Left lung (tissue), 10 donors: ENCODE data around the gene GRXCR1. TPM values are rescaled to one million over a fixed set of nuclear protein-coding genes. Genes with fewer than 3 reads are reported as not detected.
A peak's percentile ranks its signal among the peaks of the same experiment; 100 is the strongest.

ENCODE experiments used
- ATAC-seq: fragments of 200-7000 bp; cut with Tn5 transposase; one replicate; pipeline ENCODE4 v1.9.1; 2020; ENCODE audit warnings: moderate library complexity
- DNase-seq, 4 donors: peaks; one replicate each; pipeline ENCODE4 v3.0.0-alpha.2; 2013 to 2020
- H3K27ac ChIP-seq, 2 donors: fragments of 200-600 bp; sonication (generic) in 1 of 2; one replicate each; pipeline versions ENCODE4 v1.5.0 to v1.8.0; 2020 to 2021
- H3K27me3 ChIP-seq, 2 donors: fragments of 200-600 bp; sonication (generic) in 1 of 2; one replicate each; pipeline versions ENCODE4 v1.5.0 to v1.8.0; 2020 to 2021
- H3K36me3 ChIP-seq, 2 donors: fragments of 200-600 bp; sonication (generic) in 1 of 2; one replicate each; pipeline versions ENCODE4 v1.5.0 to v1.8.0; 2020 to 2021
- H3K4me1 ChIP-seq, 2 donors: fragments of 200-600 bp; one replicate each; pipeline ENCODE4 v1.8.0; 2021
- H3K4me3 ChIP-seq, 2 donors: fragments of 200-600 bp; sonication (generic) in 1 of 2; one replicate each; pipeline versions ENCODE4 v1.5.0 to v1.8.0; 2020 to 2021; ENCODE audit warnings: mild to moderate bottlenecking in 1 of 2
- H3K9me3 ChIP-seq, 2 donors: fragments of 200-600 bp; sonication (generic) in 1 of 2; one replicate each; pipeline versions ENCODE4 v1.5.0 to v1.8.0; 2020 to 2021
- intact Hi-C, 2 donors: fragments of 100-400 bp; cut with DNase I; formaldehyde crosslinking; loops; one replicate each; pipeline versions ENCODE4 v1.11.2 to v1.14.2; 2022
- polyA plus RNA-seq, 6 donors: library from polyadenylated mRNA; unstranded; fragments of 120-200 nt; gene quantifications; one replicate each; pipeline ENCODE4 v1.2.1, GENCODE V29; 2013; ENCODE audit not compliant: insufficient read length in 6 of 6
- total RNA-seq, 2 donors: library from RNA; stranded (reverse); fragmentation: NEBNext Ultra II Directional; extraction: Animal tissue kit (Norgen Biotek cat#: 25700); gene quantifications; one replicate each; pipeline ENCODE4 v1.2.1, GENCODE V29; 2021
- TF ChIP-seq, protein P1 (sequence below), 2 donors: fragments of 200-600 bp; sonication (generic) in 1 of 2; IDR thresholded peaks; one replicate each; pipeline versions ENCODE4 v1.5.0 to v1.8.0; 2021; ENCODE audit warnings: antibody characterized with exemption in 2 of 2
- donor health status: DM: no; HTN: yes; CAD: no.
- donor health status: DM: no; HTN: no; CAD: no.

Gene GRXCR1
- total and polyA plus RNA-seq, 8 donors = not detected

GRCh38 chr4:42923431-42923830, 30.9 kb downstream of the GRXCR1 start:
- intact Hi-C loops = no loop called here
- TF ChIP-seq, protein P1, sequence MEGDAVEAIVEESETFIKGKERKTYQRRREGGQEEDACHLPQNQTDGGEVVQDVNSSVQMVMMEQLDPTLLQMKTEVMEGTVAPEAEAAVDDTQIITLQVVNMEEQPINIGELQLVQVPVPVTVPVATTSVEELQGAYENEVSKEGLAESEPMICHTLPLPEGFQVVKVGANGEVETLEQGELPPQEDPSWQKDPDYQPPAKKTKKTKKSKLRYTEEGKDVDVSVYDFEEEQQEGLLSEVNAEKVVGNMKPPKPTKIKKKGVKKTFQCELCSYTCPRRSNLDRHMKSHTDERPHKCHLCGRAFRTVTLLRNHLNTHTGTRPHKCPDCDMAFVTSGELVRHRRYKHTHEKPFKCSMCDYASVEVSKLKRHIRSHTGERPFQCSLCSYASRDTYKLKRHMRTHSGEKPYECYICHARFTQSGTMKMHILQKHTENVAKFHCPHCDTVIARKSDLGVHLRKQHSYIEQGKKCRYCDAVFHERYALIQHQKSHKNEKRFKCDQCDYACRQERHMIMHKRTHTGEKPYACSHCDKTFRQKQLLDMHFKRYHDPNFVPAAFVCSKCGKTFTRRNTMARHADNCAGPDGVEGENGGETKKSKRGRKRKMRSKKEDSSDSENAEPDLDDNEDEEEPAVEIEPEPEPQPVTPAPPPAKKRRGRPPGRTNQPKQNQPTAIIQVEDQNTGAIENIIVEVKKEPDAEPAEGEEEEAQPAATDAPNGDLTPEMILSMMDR (IDR thresholded peaks at IDR 0.05) = no peak
- Histone ChIP-seq H3K27ac (no peak overlapping the region), H3K4me3 (no peak overlapping the region), H3K9me3 (no peaks in the 10 kb centered on the region), H3K36me3 (no peaks in the 10 kb centered on the region), H3K27me3 (no peaks in the 10 kb centered on the region), H3K4me1 (no peaks in the 10 kb centered on the region)
- DNase-seq (no peak), ATAC-seq (no peak)

GRCh38 chr4:42925921-42926320, 33.4 kb downstream of the GRXCR1 start:
- H3K27ac ChIP-seq = no peak overlapping the region
- DNase-seq = peak in 2 of 4 donors; percentile 0 to 16
- ATAC-seq = peak; percentile 84

GRCh38 chr4:42927946-42928345, 35.4 kb downstream of the GRXCR1 start:
- intact Hi-C loops = no loop called here
- no peaks in the 10 kb centered on the region for H3K9me3 ChIP-seq
- DNase-seq (no peak), ATAC-seq (no peak)
- H3K36me3 ChIP-seq = no peaks in the 10 kb centered on the region
- no peaks in the 10 kb centered on the region for H3K4me1 ChIP-seq
- H3K27ac ChIP-seq = no peak overlapping the region
- TF ChIP-seq, protein P1 (IDR thresholded peaks at IDR 0.05) = no peak
- no peak overlapping the region for H3K4me3 ChIP-seq
- H3K27me3 ChIP-seq = no peaks in the 10 kb centered on the region

More at GRCh38 chr4:42925921-42926320, 33.4 kb downstream of the GRXCR1 start:
- H3K27me3 ChIP-seq = no peaks in the 10 kb centered on the region
- H3K4me1 ChIP-seq = no peaks in the 10 kb centered on the region
- TF ChIP-seq, protein P1 (IDR thresholded peaks at IDR 0.05) = no peak
- H3K4me3 ChIP-seq = no peak overlapping the region
- H3K9me3 ChIP-seq = no peaks in the 10 kb centered on the region
- no peaks in the 10 kb centered on the region for H3K36me3 ChIP-seq
- intact Hi-C loops = no loop called here

GRCh38 chr4:42928582-42928981, 36.1 kb downstream of the GRXCR1 start:
- H3K9me3 ChIP-seq = no peaks in the 10 kb centered on the region
- intact Hi-C loops = no loop called here
- H3K4me1 ChIP-seq = no peaks in the 10 kb centered on the region
- TF ChIP-seq, protein P1 (IDR thresholded peaks at IDR 0.05) = no peak
- no peak for DNase-seq
- H3K36me3 ChIP-seq = no peaks in the 10 kb centered on the region
- no peaks in the 10 kb centered on the region for H3K27me3 ChIP-seq
- ATAC-seq = no peak
- H3K4me3 ChIP-seq = no peak overlapping the region
- H3K27ac ChIP-seq = no peak overlapping the region

DNA sequence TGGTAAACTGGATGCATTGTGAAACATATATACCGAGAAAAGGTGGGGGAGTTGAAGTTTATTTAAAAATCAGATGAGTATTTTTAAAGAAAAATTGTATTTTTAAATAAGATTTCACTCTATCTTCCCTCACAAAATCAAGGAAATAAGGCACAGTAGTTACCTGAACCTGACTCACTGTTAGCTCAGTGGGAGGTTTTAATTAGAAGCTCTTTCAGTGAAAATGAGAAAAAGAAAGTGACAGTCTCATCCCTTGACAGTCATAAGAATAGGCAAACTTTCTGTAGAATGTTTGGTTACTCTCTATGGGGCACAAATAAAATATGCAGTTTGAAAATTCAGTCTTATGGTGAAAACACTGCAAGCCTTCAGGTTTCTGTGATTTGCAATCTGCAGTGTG, 49.7 kb downstream of the GRXCR1 start:
- DNase-seq (no peak), ATAC-seq (no peak)
- Histone ChIP-seq H3K36me3 (no peaks in the 10 kb centered on the region), H3K9me3 (peaks cover 0 to 3% of the 10 kb centered on the region in 2 donors), H3K27me3 (no peaks in the 10 kb centered on the region), H3K4me1 (no peaks in the 10 kb centered on the region), H3K4me3 (no peak overlapping the region), H3K27ac (no peak overlapping the region)
- TF ChIP-seq, protein P1 (IDR thresholded peaks at IDR 0.05) = no peak
- intact Hi-C loops = no loop called here
